Measurements from ENCODE around the gene SRSF11. TPM values are rescaled to one million over a fixed set of nuclear protein-coding genes. Genes with fewer than 3 reads are reported as not detected.

The SRSF11 gene
- total RNA-seq, 1 donor: 258 TPM

DNA sequence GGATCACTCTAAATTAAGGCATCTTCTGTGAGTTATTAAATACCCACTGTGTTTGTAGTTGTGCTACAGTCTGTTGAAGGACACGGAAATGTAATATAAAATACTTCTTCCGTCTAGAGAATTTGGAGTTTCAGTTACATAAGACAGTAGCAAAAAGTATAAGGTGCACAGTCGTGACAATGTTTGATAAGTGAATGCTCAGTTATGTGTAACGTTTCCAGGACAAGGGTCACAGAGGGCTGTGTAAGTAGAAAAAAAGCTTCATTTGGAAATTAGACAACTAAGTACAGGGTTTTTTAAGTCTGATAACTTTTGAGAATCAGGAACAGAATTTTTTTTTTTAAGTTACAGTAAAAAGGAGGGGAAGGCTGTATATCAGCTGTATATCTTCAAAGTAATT lies 27.5 kb downstream of the SRSF11 start:
- no peaks in the 10 kb centered on the region for H3K4me1 ChIP-seq (ENCODE audit: insufficient read depth, low read length)
- H3K27me3 ChIP-seq (ENCODE audit: insufficient read depth, low read length): no peaks in the 10 kb centered on the region
- no peak overlapping the region for H3K4me3 ChIP-seq (ENCODE audit: low read length)
- H3K9me3 ChIP-seq (ENCODE audit: low read depth, low read length): no peaks in the 10 kb centered on the region

DNA sequence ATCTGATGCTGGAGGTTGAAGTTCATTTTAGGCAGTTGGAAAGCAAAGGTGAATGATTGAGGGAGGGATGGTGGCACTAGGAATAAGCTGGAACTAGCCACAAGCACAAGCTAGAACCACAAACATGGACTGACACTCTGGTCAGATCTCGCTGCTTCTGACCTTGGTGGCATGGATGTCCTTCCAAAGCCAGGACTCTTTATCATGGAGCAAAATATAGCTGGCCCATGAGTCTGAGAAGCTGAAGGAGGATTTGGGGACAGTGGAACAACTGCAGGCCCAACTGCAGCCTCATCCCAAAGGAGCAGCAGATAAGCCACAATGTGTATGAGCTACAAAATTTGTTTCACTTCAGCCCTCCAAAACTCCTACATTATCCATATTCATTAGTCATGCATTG lies 35.5 kb downstream of the SRSF11 start:
- Histone ChIP-seq H3K27me3 (ENCODE audit: insufficient read depth, low read length) (no peaks in the 10 kb centered on the region), H3K4me3 (ENCODE audit: low read length) (no peak overlapping the region), H3K4me1 (ENCODE audit: insufficient read depth, low read length) (no peaks in the 10 kb centered on the region), H3K9me3 (ENCODE audit: low read depth, low read length) (no peaks in the 10 kb centered on the region)

DNA sequence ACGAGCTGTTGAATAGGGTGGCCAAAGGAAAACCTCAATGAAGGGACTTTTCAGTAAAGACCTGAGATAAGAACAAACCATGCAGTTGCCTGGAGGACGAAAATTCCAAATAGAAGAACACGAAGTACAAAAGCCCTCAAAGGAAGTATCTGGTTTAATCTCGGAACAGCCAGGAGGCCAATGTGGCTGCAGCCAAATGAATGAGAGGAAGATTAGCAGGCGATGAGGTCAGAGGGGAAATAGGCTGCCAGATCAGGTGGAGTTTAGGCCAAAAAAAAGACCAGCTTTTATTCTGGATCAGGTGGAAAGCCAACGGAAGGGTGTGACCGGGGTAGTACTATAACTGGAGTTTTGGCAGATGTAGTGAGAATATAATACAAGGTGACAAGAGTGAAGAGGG lies 43.7 kb downstream of the SRSF11 start:
- Histone ChIP-seq H3K4me1 (ENCODE audit: insufficient read depth, low read length) (no peaks in the 10 kb centered on the region), H3K27me3 (ENCODE audit: insufficient read depth, low read length) (no peaks in the 10 kb centered on the region), H3K4me3 (ENCODE audit: low read length) (no peak overlapping the region), H3K9me3 (ENCODE audit: low read depth, low read length) (no peaks in the 10 kb centered on the region)

DNA sequence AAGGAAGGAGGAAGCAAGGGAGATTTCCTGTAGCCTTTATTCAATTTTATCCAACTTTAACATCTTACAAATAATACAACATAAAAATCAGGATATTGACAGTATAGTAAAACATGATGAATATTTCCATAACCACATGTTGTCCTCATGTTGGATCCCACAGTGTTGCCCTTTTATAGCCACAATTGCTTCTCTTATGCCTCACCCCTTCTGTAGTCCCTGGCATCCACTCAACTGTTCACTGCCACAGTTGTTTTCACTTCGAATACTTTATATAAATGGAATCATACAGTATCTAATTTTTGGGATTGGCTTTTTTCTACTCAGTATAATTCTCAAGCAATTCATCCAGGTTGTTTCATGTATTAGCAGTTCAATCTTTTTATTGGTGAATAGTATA lies 44.8 kb downstream of the SRSF11 start:
- Histone ChIP-seq H3K4me3 (ENCODE audit: low read length) (no peak overlapping the region), H3K9me3 (ENCODE audit: low read depth, low read length) (no peaks in the 10 kb centered on the region), H3K27me3 (ENCODE audit: insufficient read depth, low read length) (no peaks in the 10 kb centered on the region), H3K4me1 (ENCODE audit: insufficient read depth, low read length) (no peaks in the 10 kb centered on the region)

DNA sequence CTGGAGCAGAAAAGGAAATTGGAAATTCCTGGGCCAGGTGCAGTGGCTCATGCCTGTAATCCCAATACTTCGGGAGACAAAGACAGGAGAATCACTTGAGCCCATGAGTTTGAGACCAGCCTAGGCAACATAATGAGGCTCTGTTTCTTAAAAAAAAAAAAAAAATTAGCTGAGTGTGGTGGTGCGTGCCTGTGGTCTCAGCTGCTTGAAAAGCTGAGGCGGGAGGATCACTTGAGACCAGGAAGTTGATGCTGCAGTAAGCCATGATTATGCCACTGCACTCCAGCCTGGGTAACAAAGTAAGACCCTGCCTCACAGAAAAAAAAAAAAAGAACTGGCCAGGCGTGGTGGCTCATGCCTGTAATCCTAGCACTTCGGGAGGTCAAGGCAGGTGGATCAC lies 56.7 kb downstream of the SRSF11 start:
- Histone ChIP-seq H3K9me3 (ENCODE audit: low read depth, low read length) (no peaks in the 10 kb centered on the region), H3K27me3 (ENCODE audit: insufficient read depth, low read length) (no peaks in the 10 kb centered on the region), H3K4me1 (ENCODE audit: insufficient read depth, low read length) (no peaks in the 10 kb centered on the region), H3K4me3 (ENCODE audit: low read length) (no peak overlapping the region)

DNA sequence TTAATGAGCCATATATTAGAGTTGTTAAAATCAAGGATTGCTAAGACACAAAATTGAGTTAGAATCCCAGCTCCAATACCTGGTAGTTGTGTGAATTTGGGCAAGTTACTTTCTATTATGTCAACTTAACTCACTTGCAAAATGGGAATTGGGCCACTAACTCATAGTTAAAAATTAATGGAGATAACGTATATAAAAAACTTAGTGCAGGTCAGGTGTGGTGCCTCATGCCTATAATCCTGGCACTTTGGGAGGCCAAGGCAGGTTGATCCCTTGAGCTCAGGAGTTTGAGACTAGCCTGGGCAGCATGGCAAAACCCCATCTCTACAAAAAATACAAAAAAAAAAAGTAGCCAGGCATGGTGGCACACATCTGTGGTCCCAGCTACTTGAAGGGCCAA lies 57.5 kb downstream of the SRSF11 start:
- Histone ChIP-seq H3K4me3 (ENCODE audit: low read length) (no peak overlapping the region), H3K9me3 (ENCODE audit: low read depth, low read length) (no peaks in the 10 kb centered on the region), H3K27me3 (ENCODE audit: insufficient read depth, low read length) (no peaks in the 10 kb centered on the region), H3K4me1 (ENCODE audit: insufficient read depth, low read length) (no peaks in the 10 kb centered on the region)

DNA sequence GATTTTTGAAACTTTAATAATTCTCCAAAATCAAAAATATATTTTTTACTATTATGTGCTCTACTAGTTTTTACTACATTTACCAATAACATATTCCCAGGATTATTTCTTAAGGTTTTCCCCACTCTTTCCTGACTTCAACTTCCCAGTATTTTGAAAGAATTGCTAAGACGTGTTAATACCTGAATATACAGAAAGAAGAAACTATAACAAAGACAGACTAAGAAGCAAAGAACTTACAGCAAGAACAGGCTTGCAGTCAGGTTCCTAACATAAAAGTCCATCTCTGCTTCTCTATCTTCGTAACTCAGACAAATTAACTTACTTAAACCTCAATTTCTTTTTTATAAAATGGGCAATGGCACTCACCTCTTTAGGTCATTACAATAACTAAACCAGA lies 63.2 kb downstream of the SRSF11 start:
- H3K9me3 ChIP-seq (ENCODE audit: low read depth, low read length): no peaks in the 10 kb centered on the region
- no peaks in the 10 kb centered on the region for H3K4me1 ChIP-seq (ENCODE audit: insufficient read depth, low read length)
- H3K27me3 ChIP-seq (ENCODE audit: insufficient read depth, low read length): no peaks in the 10 kb centered on the region
- no peak overlapping the region for H3K4me3 ChIP-seq (ENCODE audit: low read length)

DNA sequence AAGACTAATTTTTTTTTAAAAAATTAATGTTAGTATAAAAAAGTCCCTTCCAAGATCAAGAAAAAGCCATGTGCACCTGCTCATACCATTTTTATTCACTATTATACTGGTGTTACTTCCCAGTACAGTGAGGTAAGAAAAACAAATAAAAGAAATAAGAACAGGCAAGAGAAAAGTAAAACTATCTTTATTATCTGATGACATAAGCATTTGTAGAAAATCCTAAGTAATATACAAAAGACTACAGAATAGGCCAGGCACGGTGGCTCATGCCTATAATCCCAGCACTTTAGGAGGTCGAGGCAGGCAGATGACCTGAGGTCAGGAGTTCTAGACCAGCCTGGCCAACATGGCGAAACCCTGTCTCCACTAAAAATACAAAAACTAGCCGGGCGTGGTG lies 65.3 kb downstream of the SRSF11 start:
- no peak overlapping the region for H3K4me3 ChIP-seq (ENCODE audit: low read length)
- H3K27me3 ChIP-seq (ENCODE audit: insufficient read depth, low read length): no peaks in the 10 kb centered on the region
- no peaks in the 10 kb centered on the region for H3K4me1 ChIP-seq (ENCODE audit: insufficient read depth, low read length)
- no peaks in the 10 kb centered on the region for H3K9me3 ChIP-seq (ENCODE audit: low read depth, low read length)

DNA sequence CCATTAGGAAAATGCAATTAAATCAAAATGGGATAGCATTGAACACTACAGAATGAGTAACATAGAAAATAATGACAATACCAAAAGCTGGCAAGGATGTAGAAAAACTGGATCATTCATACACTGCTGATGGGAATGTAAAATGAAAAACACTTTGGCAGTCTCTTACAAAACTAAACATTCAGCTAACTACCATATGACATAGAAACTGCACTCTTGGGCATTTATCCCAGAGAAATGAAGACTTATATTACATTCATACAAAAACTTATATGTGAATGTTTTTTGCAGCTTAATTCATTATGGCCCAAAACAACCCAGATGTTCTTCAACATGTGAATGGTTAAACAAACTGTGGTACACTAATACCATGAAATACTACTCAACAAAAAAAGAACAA lies 67.0 kb downstream of the SRSF11 start:
- no peaks in the 10 kb centered on the region for H3K9me3 ChIP-seq (ENCODE audit: low read depth, low read length)
- no peaks in the 10 kb centered on the region for H3K27me3 ChIP-seq (ENCODE audit: insufficient read depth, low read length)
- no peaks in the 10 kb centered on the region for H3K4me1 ChIP-seq (ENCODE audit: insufficient read depth, low read length)
- H3K4me3 ChIP-seq (ENCODE audit: low read length): no peak overlapping the region

DNA sequence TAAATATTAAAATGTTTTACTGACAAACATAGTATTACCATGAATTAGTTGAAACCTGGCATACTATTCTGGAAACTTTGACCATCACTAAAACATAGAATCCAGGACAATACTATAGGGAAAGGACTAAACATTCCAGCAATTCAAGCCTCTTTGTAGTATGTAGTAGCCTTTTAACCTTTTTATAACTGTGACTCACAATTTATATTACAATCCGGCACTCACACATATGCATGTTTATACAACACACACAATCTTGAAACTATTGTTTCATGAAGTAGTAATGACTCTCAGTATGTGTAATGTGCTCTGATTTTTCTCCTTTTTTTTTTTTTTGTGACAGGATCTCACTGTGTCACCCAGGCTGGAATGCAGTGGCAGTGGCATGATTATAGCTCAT lies 69.0 kb downstream of the SRSF11 start:
- H3K4me1 ChIP-seq (ENCODE audit: insufficient read depth, low read length): no peaks in the 10 kb centered on the region
- no peaks in the 10 kb centered on the region for H3K9me3 ChIP-seq (ENCODE audit: low read depth, low read length)
- no peaks in the 10 kb centered on the region for H3K27me3 ChIP-seq (ENCODE audit: insufficient read depth, low read length)
- H3K4me3 ChIP-seq (ENCODE audit: low read length): no peak overlapping the region

DNA sequence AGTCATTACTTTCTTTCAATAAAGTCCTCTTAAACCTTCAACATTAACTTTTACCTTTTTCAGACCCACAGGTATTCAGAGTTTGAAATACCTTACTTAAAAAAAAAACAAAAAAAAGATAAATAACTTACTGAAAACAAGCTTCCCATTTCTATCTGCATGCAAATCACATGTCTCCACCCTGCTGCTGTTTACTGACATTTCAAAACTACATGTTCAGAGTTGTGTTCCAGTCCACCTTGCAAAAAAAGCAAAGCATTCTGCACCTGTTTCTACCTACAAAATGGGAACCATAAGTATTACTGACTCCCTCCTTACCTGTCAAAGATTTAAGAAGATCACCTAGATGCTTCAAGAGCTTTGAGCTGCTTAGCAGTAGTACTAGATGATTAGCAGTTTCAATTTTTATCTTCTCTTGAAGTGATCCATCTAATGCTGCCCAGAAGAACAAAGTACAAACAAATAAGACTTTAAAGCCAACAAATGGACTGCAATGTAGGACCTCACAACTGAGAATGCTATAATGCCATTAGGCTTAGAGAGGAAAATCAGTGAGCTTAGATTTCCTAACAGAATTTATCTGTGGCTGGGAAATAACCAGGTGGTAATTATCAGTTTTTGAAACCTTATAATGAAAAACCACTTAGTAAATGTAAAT lies 72.1 kb downstream of the SRSF11 start:
- H3K4me1 ChIP-seq (ENCODE audit: insufficient read depth, low read length): no peaks in the 10 kb centered on the region
- H3K4me3 ChIP-seq (ENCODE audit: low read length): no peak overlapping the region
- no peaks in the 10 kb centered on the region for H3K27me3 ChIP-seq (ENCODE audit: insufficient read depth, low read length)
- H3K9me3 ChIP-seq (ENCODE audit: low read depth, low read length): no peaks in the 10 kb centered on the region

DNA sequence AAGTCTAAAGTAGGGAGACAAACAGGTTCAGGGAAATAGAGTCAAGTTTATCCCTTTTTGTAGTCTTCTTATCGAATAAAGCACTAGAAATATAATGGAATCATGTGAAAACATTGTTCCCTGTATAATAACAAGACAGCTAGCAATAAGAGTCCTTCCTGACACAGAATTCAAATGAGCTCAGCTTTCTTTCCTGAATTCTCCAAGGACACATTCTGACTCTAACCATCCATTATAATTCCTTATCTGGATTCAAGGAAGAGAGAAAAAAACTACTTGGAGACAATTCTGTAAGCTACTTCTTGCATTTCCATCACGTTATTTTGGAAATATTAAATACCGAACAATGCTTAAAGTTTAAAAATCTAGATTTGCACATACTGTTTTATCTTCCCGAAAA lies 74.6 kb downstream of the SRSF11 start:
- H3K4me1 ChIP-seq (ENCODE audit: insufficient read depth, low read length): no peaks in the 10 kb centered on the region
- no peaks in the 10 kb centered on the region for H3K27me3 ChIP-seq (ENCODE audit: insufficient read depth, low read length)
- H3K4me3 ChIP-seq (ENCODE audit: low read length): no peak overlapping the region
- H3K9me3 ChIP-seq (ENCODE audit: low read depth, low read length): no peaks in the 10 kb centered on the region

DNA sequence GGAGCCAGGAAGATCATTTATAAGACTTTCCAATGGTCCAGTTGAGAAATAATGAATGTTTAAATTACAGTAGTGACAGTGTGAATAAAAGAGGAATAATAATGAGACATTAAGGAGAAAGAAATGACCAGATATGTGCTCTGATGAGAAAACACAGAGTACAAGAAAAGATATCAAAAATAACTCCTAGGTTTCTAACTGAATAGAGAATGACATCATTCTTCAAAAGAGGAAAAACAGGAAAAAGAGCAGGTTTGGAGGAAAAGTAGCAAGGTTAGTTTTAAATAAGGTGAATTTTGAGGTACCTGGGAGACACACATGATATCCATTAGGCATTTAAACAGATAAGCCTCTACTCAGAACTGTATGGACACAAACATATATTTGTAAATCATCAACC lies 78.3 kb downstream of the SRSF11 start:
- H3K4me3 ChIP-seq (ENCODE audit: low read length): no peak overlapping the region

More for the DNA sequence above, 78.3 kb downstream of the SRSF11 start:
- no peaks in the 10 kb centered on the region for H3K27me3 ChIP-seq (ENCODE audit: insufficient read depth, low read length)
- no peaks in the 10 kb centered on the region for H3K9me3 ChIP-seq (ENCODE audit: low read depth, low read length)
- no peaks in the 10 kb centered on the region for H3K4me1 ChIP-seq (ENCODE audit: insufficient read depth, low read length)

Other genes starting within 250 kb of the SRSF11 start
- gene LRRC40, start 15.8 kb upstream of the SRSF11 start, total RNA-seq: 25.7 TPM
- 43.7 TPM for gene ANKRD13C, start 133.3 kb downstream of the SRSF11 start, total RNA-seq
- 1.8 TPM for gene CTH, start 189.9 kb downstream of the SRSF11 start, total RNA-seq

Data from mononuclear cell (primary cell).